Measurements from ENCODE around the gene EXOC2.

- TF ChIP-seq POLR2AphosphoS5 (IDR thresholded peaks at IDR 0.05; ENCODE audit: borderline replicate concordance, low read depth, low read length) (no peak), EZH2 (IDR thresholded peaks at IDR 0.05) (no peak)
These were observed 208.7 kb downstream of the EXOC2 start for GRCh38 chr6:484086-484745.

Data from SK-N-MC (cell line).